Transverse colon (tissue), 3 donors: ENCODE measurements around the gene MYO7B.

Experiments used
- EP300 ChIP-seq: sonication (generic); formaldehyde crosslinking; IDR thresholded peaks from one replicate; pipeline ENCODE4 v1.6.1; 2017; ENCODE audit warnings: antibody characterized with exemption, low read depth
- POLR2A ChIP-seq: fragments of 450-650 bp; IDR thresholded peaks from one replicate; pipeline ENCODE4 v1.6.1; 2016; ENCODE audit warnings: antibody characterized with exemption, mild to moderate bottlenecking, moderate library complexity
- TF ChIP-seq, protein P1 (sequence below), 5 experiments: fragments of 200-600 bp in 3 of 5; fragments of 450-650 bp in 2 of 5; sonication (generic) in 3 of 5; IDR thresholded peaks; 1 replicate in 2 of 5; 2 replicates in 3 of 5; pipeline ENCODE4 v1.5.1; 2016 to 2017; ENCODE audit warnings: antibody characterized with exemption in 5 of 5, inconsistent platforms in 3 of 5, mild to moderate bottlenecking in 2 of 5, moderate library complexity in 1 of 5

DNA sequence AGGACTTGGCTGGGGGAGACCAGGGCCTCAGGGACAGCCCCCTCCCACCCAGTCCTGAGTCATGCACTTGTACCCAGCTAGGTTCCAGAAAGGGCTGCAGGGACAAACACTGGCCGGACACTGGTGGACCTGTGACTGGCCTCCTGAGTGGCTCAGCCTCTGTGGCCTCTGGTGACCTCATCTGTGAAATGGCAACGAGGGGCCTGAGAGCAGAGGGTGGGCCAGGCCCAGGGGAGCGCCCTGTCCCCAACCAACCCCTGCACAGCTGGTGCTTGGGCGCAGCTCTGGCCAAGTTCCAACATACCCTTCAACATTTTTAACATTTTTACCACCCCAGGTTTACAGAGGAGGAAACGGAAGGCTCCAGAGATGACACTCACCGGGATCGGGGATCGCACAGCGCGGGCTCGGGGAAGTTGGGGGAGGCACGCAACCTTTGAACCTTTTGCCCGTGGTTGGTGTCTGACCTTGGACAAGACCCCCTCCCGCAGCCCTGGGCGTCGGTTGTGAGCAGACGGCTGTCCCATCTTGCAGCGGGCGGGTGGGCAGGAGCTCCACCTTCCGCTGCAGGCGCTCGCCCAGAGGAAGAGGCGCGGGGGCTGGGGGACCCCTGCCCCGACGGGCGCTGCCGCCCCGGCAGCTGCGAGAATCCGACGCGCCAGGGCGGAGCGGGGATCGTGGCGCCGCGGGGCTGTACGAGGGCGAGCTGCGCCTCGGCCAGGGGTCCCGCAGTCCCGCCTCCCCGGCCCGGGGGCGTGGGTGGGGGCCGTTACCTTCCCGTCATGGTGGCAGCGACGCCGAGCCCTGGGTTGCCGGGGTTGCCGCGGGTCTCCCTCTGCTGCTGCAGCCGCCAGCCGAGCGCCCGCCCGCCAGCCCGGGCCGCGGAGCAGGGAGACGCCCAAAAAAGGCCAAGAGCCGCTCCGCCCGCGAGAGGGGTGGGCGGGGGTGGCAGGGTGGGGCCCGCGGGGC is 139.0 kb downstream of the MYO7B start:
- TF ChIP-seq POLR2A (no peak), EP300 (no peak)
- TF ChIP-seq, protein P1, sequence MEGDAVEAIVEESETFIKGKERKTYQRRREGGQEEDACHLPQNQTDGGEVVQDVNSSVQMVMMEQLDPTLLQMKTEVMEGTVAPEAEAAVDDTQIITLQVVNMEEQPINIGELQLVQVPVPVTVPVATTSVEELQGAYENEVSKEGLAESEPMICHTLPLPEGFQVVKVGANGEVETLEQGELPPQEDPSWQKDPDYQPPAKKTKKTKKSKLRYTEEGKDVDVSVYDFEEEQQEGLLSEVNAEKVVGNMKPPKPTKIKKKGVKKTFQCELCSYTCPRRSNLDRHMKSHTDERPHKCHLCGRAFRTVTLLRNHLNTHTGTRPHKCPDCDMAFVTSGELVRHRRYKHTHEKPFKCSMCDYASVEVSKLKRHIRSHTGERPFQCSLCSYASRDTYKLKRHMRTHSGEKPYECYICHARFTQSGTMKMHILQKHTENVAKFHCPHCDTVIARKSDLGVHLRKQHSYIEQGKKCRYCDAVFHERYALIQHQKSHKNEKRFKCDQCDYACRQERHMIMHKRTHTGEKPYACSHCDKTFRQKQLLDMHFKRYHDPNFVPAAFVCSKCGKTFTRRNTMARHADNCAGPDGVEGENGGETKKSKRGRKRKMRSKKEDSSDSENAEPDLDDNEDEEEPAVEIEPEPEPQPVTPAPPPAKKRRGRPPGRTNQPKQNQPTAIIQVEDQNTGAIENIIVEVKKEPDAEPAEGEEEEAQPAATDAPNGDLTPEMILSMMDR (IDR thresholded peaks at IDR 0.05): no peak
